ENCODE results near the gene COL5A2.

DNA sequence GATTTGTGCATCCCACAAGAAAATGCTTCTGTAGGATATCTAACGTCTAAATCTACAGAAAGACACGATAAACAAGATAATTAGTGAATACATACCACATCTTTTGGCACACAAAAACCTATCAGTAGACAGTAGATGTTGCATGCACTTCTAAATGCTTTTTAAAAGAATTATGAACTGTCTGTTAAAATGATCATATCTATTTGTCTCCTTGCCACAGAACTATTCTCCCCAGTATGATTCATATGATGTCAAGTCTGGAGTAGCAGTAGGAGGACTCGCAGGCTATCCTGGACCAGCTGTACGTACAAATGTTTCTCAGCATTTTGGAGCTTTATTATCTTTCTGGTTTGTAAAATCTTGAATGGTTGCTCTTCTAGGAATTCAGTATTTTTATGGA, 192.7 kb downstream of the COL5A2 start:
- TF ChIP-seq, protein P1, sequence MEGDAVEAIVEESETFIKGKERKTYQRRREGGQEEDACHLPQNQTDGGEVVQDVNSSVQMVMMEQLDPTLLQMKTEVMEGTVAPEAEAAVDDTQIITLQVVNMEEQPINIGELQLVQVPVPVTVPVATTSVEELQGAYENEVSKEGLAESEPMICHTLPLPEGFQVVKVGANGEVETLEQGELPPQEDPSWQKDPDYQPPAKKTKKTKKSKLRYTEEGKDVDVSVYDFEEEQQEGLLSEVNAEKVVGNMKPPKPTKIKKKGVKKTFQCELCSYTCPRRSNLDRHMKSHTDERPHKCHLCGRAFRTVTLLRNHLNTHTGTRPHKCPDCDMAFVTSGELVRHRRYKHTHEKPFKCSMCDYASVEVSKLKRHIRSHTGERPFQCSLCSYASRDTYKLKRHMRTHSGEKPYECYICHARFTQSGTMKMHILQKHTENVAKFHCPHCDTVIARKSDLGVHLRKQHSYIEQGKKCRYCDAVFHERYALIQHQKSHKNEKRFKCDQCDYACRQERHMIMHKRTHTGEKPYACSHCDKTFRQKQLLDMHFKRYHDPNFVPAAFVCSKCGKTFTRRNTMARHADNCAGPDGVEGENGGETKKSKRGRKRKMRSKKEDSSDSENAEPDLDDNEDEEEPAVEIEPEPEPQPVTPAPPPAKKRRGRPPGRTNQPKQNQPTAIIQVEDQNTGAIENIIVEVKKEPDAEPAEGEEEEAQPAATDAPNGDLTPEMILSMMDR (IDR thresholded peaks at IDR 0.05): no peak
- TF ChIP-seq EZH2 (IDR thresholded peaks at IDR 0.05): no peak
